HG02588 (cell line): ENCODE measurements around the gene RAB31.

Source experiments
- ATAC-seq: cut with Tn5 transposase; IDR thresholded peaks from one replicate; pipeline ENCODE4 v1.9.1; 2021; ENCODE audit warnings: mild to moderate bottlenecking, moderate library complexity; ENCODE audit not compliant: unreplicated experiment

The RAB31 gene

GRCh38 chr18:9712130-9712577, 4.1 kb downstream of the RAB31 start:
- ATAC-seq: no peak

GRCh38 chr18:9712611-9713010, 4.5 kb downstream of the RAB31 start:
- ATAC-seq: no peak

GRCh38 chr18:9714266-9715087, 6.4 kb downstream of the RAB31 start:
- no peak for ATAC-seq

- ATAC-seq: no peak
These were observed 6.9 kb downstream of the RAB31 start for GRCh38 chr18:9715088-9715343.

- no peak for ATAC-seq
These were observed 8.1 kb downstream of the RAB31 start for GRCh38 chr18:9715978-9716774.

- ATAC-seq: no peak
These were observed 8.9 kb downstream of the RAB31 start for GRCh38 chr18:9716780-9717563.

- no peak for ATAC-seq
These were observed 11.4 kb downstream of the RAB31 start for GRCh38 chr18:9719421-9719981.

GRCh38 chr18:9720327-9720726, 12.2 kb downstream of the RAB31 start:
- no peak for ATAC-seq

GRCh38 chr18:9721893-9722550, 13.9 kb downstream of the RAB31 start:
- ATAC-seq: no peak

- ATAC-seq: no peak
These were observed 14.6 kb downstream of the RAB31 start for GRCh38 chr18:9722691-9723090.

- no peak for ATAC-seq
These were observed 16.9 kb downstream of the RAB31 start for GRCh38 chr18:9724797-9725585.

- ATAC-seq: no peak
These were observed 18.1 kb downstream of the RAB31 start for GRCh38 chr18:9726175-9726574.

- no peak for ATAC-seq
These were observed 18.8 kb downstream of the RAB31 start for GRCh38 chr18:9726936-9727335.

GRCh38 chr18:9730786-9731185, 22.7 kb downstream of the RAB31 start:
- no peak for ATAC-seq

GRCh38 chr18:9731380-9731779, 23.3 kb downstream of the RAB31 start:
- ATAC-seq: no peak

- ATAC-seq: no peak
These were observed 23.9 kb downstream of the RAB31 start for GRCh38 chr18:9732031-9732430.

GRCh38 chr18:9734189-9734588, 26.1 kb downstream of the RAB31 start:
- ATAC-seq: no peak

- ATAC-seq: no peak
These were observed 27.1 kb downstream of the RAB31 start for GRCh38 chr18:9735238-9735637.

GRCh38 chr18:9735879-9736278, 27.8 kb downstream of the RAB31 start:
- no peak for ATAC-seq

- ATAC-seq: no peak
These were observed 28.3 kb downstream of the RAB31 start for GRCh38 chr18:9736286-9736835.
